Kidney (tissue), 14 donors: Measurements from ENCODE around the gene SPIRE1. TPM values are rescaled to one million over a fixed set of nuclear protein-coding genes. Genes with fewer than 3 reads are reported as not detected.

ENCODE experiments used
- DNase-seq, 5 donors: peaks; one replicate each; pipeline ENCODE4 v3.0.0-alpha.2; 2013 to 2020
- FAIRE-seq: peaks from 2 replicates; lab custom pipeline; 2012; peaks lifted over from hg19 to GRCh38; lab: Jason Lieb, UNC
- H3K27ac ChIP-seq, 2 donors: one replicate each; pipeline ENCODE4 v1.7.0; 2013; ENCODE audit warnings: low read depth in 2 of 2, low read length in 2 of 2, inconsistent platforms in 1 of 2
- H3K27me3 ChIP-seq: one replicate; pipeline ENCODE4 v1.7.1; 2013; ENCODE audit warnings: low read length, inconsistent platforms; ENCODE audit not compliant: control insufficient read depth, insufficient read depth
- H3K36me3 ChIP-seq, 3 donors: one replicate each; pipeline versions ENCODE4 v1.7.0 to v1.7.1; 2013; ENCODE audit warnings: low read length in 3 of 3, control low read depth in 1 of 3, inconsistent platforms in 1 of 3; ENCODE audit not compliant: insufficient read depth in 3 of 3, control insufficient read depth in 2 of 3
- H3K4me1 ChIP-seq, 3 donors: one replicate each; pipeline versions ENCODE4 v1.7.0 to v1.7.1; 2013; ENCODE audit warnings: low read length in 3 of 3, inconsistent platforms in 1 of 3, low read depth in 1 of 3; ENCODE audit not compliant: control insufficient read depth in 2 of 3, insufficient read depth in 2 of 3
- H3K4me3 ChIP-seq, 3 donors: one replicate each; pipeline versions ENCODE4 v1.7.0 to v1.8.1; 2013; ENCODE audit warnings: low read length in 3 of 3, control low read depth in 1 of 3, inconsistent platforms in 1 of 3
- H3K9ac ChIP-seq, 3 donors: one replicate each; pipeline versions ENCODE4 v1.7.0 to v1.7.1; 2013; ENCODE audit warnings: low read length in 3 of 3, control low read depth in 1 of 3, inconsistent platforms in 1 of 3
- H3K9me3 ChIP-seq, 3 donors: one replicate each; pipeline versions ENCODE4 v1.7.0 to v1.7.1; 2013; ENCODE audit warnings: low read length in 3 of 3, control low read depth in 1 of 3, inconsistent platforms in 1 of 3; ENCODE audit not compliant: control insufficient read depth in 2 of 3, insufficient read depth in 1 of 3
- CTCF ChIP-seq: IDR thresholded peaks from 3 replicates; pipeline ENCODE4 v1.5.1; 2012; ENCODE audit warnings: mild to moderate bottlenecking, moderate library complexity, borderline replicate concordance; ENCODE audit not compliant: insufficient read depth; ENCODE audit errors: extremely low read depth
- intact Hi-C: fragments of 100-400 bp; cut with DNase I; formaldehyde crosslinking; loops from one replicate; pipeline ENCODE4 v1.11.1; 2022
- polyA plus RNA-seq: library from polyadenylated mRNA; stranded (reverse); fragments of 350-450 nt; fragmentation: Illumina TruSeq; extraction: RNeasy Lipid Tissue Mini Kit (QIAGEN cat#74804); gene quantifications from one replicate; pipeline ENCODE4 v1.2.3, GENCODE V29; 2014; ENCODE audit warnings: low read depth, low replicate concordance; ENCODE audit not compliant: insufficient read depth
- total RNA-seq: library from RNA; stranded (reverse); fragmentation: NEBNext Ultra II Directional; extraction: Animal tissue kit (Norgen Biotek cat#: 25700); gene quantifications from one replicate; pipeline ENCODE4 v1.2.1, GENCODE V29; 2021
- donor health status: control.
- donor health status: control.
- donor health status: control.
- donor health status: control.
- donor health status: control.
- donor health status: DM: yes; HTN: yes; CAD: no.
- donor health status: Normal renal cell carcinoma (clear cell type).

The SPIRE1 gene
- total and polyA plus RNA-seq, 2 donors from 2014 or later = 12.3 to 35.1 TPM

GRCh38 chr18:12637393-12637792, 20.5 kb downstream of the SPIRE1 start:
- no peak for FAIRE-seq
- H3K9ac ChIP-seq = no peak overlapping the region
- TF ChIP-seq CTCF = no peak

GRCh38 chr18:12631831-12632477, 26.0 kb downstream of the SPIRE1 start:
- Histone ChIP-seq H3K27ac (no peak overlapping the region), H3K4me1 (peaks cover 0 to 2% (median 0%) of the 10 kb centered on the region in 3 donors), H3K27me3 (no peaks in the 10 kb centered on the region), H3K36me3 (no peaks in the 10 kb centered on the region), H3K9me3 (no peaks in the 10 kb centered on the region), H3K4me3 (no peak overlapping the region), H3K9ac (no peak overlapping the region)
- intact Hi-C loops = no loop called here
- DNase-seq (no peak), FAIRE-seq (no peak)
- TF ChIP-seq CTCF = no peak

More at GRCh38 chr18:12637393-12637792, 20.5 kb downstream of the SPIRE1 start:
- no peaks in the 10 kb centered on the region for H3K27me3 ChIP-seq
- H3K4me3 ChIP-seq = no peak overlapping the region
- intact Hi-C loops = no loop called here
- H3K4me1 ChIP-seq = no peaks in the 10 kb centered on the region
- DNase-seq = no peak
- no peaks in the 10 kb centered on the region for H3K9me3 ChIP-seq
- H3K36me3 ChIP-seq = no peaks in the 10 kb centered on the region
- H3K27ac ChIP-seq = no peak overlapping the region

- no peak for TF ChIP-seq CTCF
- intact Hi-C loops = no loop called here
- no peak overlapping the region for H3K9ac ChIP-seq
- no peaks in the 10 kb centered on the region for H3K27me3 ChIP-seq
- H3K4me3 ChIP-seq = no peak overlapping the region
- H3K4me1 ChIP-seq = peaks cover 0 to 2% (median 0%) of the 10 kb centered on the region in 3 donors
- H3K36me3 ChIP-seq = no peaks in the 10 kb centered on the region
- no peak overlapping the region for H3K27ac ChIP-seq
- no peaks in the 10 kb centered on the region for H3K9me3 ChIP-seq
- FAIRE-seq (no peak), DNase-seq (no peak)
Measured at GRCh38 chr18:12630136-12630535, 27.8 kb downstream of the SPIRE1 start.
